Left lung (tissue), 10 donors: ENCODE data around the gene BAZ1A. TPM values are rescaled to one million over a fixed set of nuclear protein-coding genes. Genes with fewer than 3 reads are reported as not detected.

ENCODE experiments used
- ATAC-seq: fragments of 200-7000 bp; cut with Tn5 transposase; one replicate; pipeline ENCODE4 v1.9.1; 2020; ENCODE audit warnings: moderate library complexity
- DNase-seq, 4 donors: peaks; one replicate each; pipeline ENCODE4 v3.0.0-alpha.2; 2013 to 2020
- H3K27ac ChIP-seq, 2 donors: fragments of 200-600 bp; sonication (generic) in 1 of 2; one replicate each; pipeline versions ENCODE4 v1.5.0 to v1.8.0; 2020 to 2021
- H3K27me3 ChIP-seq, 2 donors: fragments of 200-600 bp; sonication (generic) in 1 of 2; one replicate each; pipeline versions ENCODE4 v1.5.0 to v1.8.0; 2020 to 2021
- H3K36me3 ChIP-seq, 2 donors: fragments of 200-600 bp; sonication (generic) in 1 of 2; one replicate each; pipeline versions ENCODE4 v1.5.0 to v1.8.0; 2020 to 2021
- H3K4me1 ChIP-seq, 2 donors: fragments of 200-600 bp; one replicate each; pipeline ENCODE4 v1.8.0; 2021
- H3K4me3 ChIP-seq, 2 donors: fragments of 200-600 bp; sonication (generic) in 1 of 2; one replicate each; pipeline versions ENCODE4 v1.5.0 to v1.8.0; 2020 to 2021; ENCODE audit warnings: mild to moderate bottlenecking in 1 of 2
- H3K9me3 ChIP-seq, 2 donors: fragments of 200-600 bp; sonication (generic) in 1 of 2; one replicate each; pipeline versions ENCODE4 v1.5.0 to v1.8.0; 2020 to 2021
- CTCF ChIP-seq, 2 donors: fragments of 200-600 bp; sonication (generic) in 1 of 2; IDR thresholded peaks; one replicate each; pipeline versions ENCODE4 v1.5.0 to v1.8.0; 2021; ENCODE audit warnings: antibody characterized with exemption in 2 of 2
- intact Hi-C, 2 donors: fragments of 100-400 bp; cut with DNase I; formaldehyde crosslinking; loops; one replicate each; pipeline versions ENCODE4 v1.11.2 to v1.14.2; 2022
- polyA plus RNA-seq, 6 donors: library from polyadenylated mRNA; unstranded; fragments of 120-200 nt; gene quantifications; one replicate each; pipeline ENCODE4 v1.2.1, GENCODE V29; 2013; ENCODE audit not compliant: insufficient read length in 6 of 6
- total RNA-seq, 2 donors: library from RNA; stranded (reverse); fragmentation: NEBNext Ultra II Directional; extraction: Animal tissue kit (Norgen Biotek cat#: 25700); gene quantifications; one replicate each; pipeline ENCODE4 v1.2.1, GENCODE V29; 2021
- donor health status: DM: no; HTN: yes; CAD: no.
- donor health status: DM: no; HTN: no; CAD: no.

BAZ1A gene
- total and polyA plus RNA-seq, 8 donors: 30.4 to 50.4 (median 33.9) TPM

- no peaks in the 10 kb centered on the region for H3K9me3 ChIP-seq
- H3K27ac ChIP-seq: no peak overlapping the region
- TF ChIP-seq CTCF (IDR thresholded peaks at IDR 0.05): no peak
- peaks cover 6 to 41% of the 10 kb centered on the region in 2 donors for H3K4me1 ChIP-seq
- ATAC-seq: no peak
- intact Hi-C loops: no loop called here
- no peak overlapping the region for H3K4me3 ChIP-seq
- DNase-seq: no peak
- H3K36me3 ChIP-seq: no peaks in the 10 kb centered on the region
- no peaks in the 10 kb centered on the region for H3K27me3 ChIP-seq
Observed at GRCh38 chr14:34711796-34712712, 163.1 kb downstream of the BAZ1A start.

- no peaks in the 10 kb centered on the region for H3K36me3 ChIP-seq
- no peak for ATAC-seq
Observed at GRCh38 chr14:34711169-34711568, 164.0 kb downstream of the BAZ1A start.

GRCh38 chr14:34710744-34711143 is 164.4 kb downstream of the BAZ1A start:
- no peak overlapping the region for H3K27ac ChIP-seq

More at GRCh38 chr14:34711169-34711568, 164.0 kb downstream of the BAZ1A start:
- H3K9me3 ChIP-seq: no peaks in the 10 kb centered on the region
- no peaks in the 10 kb centered on the region for H3K27me3 ChIP-seq
- no peak for DNase-seq
- no peak for TF ChIP-seq CTCF (IDR thresholded peaks at IDR 0.05)
- H3K4me3 ChIP-seq: no peak overlapping the region
- no peak overlapping the region for H3K27ac ChIP-seq
- intact Hi-C loops: no loop called here
- H3K4me1 ChIP-seq: peaks cover 6 to 41% of the 10 kb centered on the region in 2 donors

DNA sequence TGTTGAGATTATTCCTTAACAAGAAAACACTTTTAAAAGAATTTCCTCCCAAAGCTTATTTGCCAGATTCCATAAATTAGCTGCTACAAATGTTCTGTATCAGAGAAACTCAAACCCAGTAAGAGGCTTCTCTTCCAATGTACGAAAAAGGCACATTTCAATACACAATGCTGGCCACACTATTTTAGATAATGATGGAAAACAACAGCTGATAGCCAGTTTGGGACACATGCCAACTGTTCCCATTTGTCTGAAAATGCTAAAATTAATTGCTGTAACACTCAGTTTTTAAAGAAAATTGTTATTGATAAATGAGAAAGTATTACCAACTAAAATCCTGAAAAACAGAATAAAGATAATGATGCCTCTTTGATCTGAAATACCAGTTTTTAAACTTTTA is 165.2 kb downstream of the BAZ1A start:
- ATAC-seq (no peak), DNase-seq (no peak)
- Histone ChIP-seq H3K4me3 (no peak overlapping the region), H3K4me1 (peaks cover 6 to 36% of the 10 kb centered on the region in 2 donors), H3K9me3 (no peaks in the 10 kb centered on the region), H3K36me3 (no peaks in the 10 kb centered on the region), H3K27ac (no peak overlapping the region), H3K27me3 (no peaks in the 10 kb centered on the region)
- intact Hi-C loops: no loop called here
- no peak for TF ChIP-seq CTCF (IDR thresholded peaks at IDR 0.05)

More at GRCh38 chr14:34710744-34711143, 164.4 kb downstream of the BAZ1A start:
- Histone ChIP-seq H3K36me3 (no peaks in the 10 kb centered on the region), H3K4me3 (no peak overlapping the region), H3K4me1 (peaks cover 6 to 41% of the 10 kb centered on the region in 2 donors), H3K9me3 (no peaks in the 10 kb centered on the region), H3K27me3 (no peaks in the 10 kb centered on the region)
- ATAC-seq (no peak), DNase-seq (no peak)
- intact Hi-C loops: no loop called here
- no peak for TF ChIP-seq CTCF (IDR thresholded peaks at IDR 0.05)

DNA sequence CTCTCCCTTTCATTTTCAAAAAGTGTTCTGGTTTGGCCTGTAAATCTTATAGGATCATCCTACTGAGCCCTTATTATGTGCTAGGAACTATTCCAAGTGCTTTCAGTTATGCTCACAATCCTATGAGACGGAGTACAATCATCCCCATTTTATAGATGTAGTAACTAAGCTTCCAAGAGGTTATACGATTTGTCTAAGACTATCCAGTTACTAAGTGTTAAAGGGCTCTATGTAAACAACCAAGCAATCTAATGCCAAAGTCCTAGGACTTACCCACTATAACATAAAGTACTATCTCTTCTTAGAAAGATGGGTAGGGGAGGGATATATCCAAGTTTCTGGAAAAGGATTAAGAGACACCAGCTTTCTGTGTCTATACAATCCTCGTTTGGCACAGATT is 167.4 kb downstream of the BAZ1A start:
- intact Hi-C loops: no loop called here
- no peak for ATAC-seq
- no peak overlapping the region for H3K27ac ChIP-seq

More for the DNA sequence above, 167.4 kb downstream of the BAZ1A start:
- no peaks in the 10 kb centered on the region for H3K9me3 ChIP-seq
- no peaks in the 10 kb centered on the region for H3K36me3 ChIP-seq
- no peak for TF ChIP-seq CTCF (IDR thresholded peaks at IDR 0.05)
- H3K4me1 ChIP-seq: peaks cover 6 to 19% of the 10 kb centered on the region in 2 donors
- H3K4me3 ChIP-seq: no peak overlapping the region
- H3K27me3 ChIP-seq: no peaks in the 10 kb centered on the region
- no peak for DNase-seq
